CD14-positive monocyte (primary cell): ENCODE data around the gene RASSF4. TPM values are rescaled to one million over a fixed set of nuclear protein-coding genes. Genes with fewer than 3 reads are reported as not detected.

Source experiments
- DNase-seq, 3 donors: peaks; one replicate each; pipeline ENCODE4 v3.0.0-alpha.2; 2011 to 2022
- H2AFZ ChIP-seq: 2 replicates; pipeline ENCODE4 v1.6.0; 2012; ENCODE audit warnings: mild to moderate bottlenecking, low read depth, low read length, inconsistent platforms; ENCODE audit not compliant: insufficient read depth, poor library complexity, severe bottlenecking
- H3K27ac ChIP-seq, 2 donors: 1 replicate in 1 of 2; 2 replicates in 1 of 2; pipeline ENCODE4 v1.5.1; 2012 to 2013; ENCODE audit warnings: low read length in 2 of 2, control low read depth in 1 of 2, inconsistent platforms in 1 of 2, low read depth in 1 of 2, mild to moderate bottlenecking in 1 of 2
- H3K27me3 ChIP-seq, 2 donors: one replicate each; pipeline versions ENCODE4 v1.6.0 to v1.6.1; 2011 to 2013; ENCODE audit warnings: low read length in 2 of 2; ENCODE audit not compliant: control insufficient read depth in 2 of 2, insufficient read depth in 2 of 2
- H3K36me3 ChIP-seq, 2 donors: replicated peaks in 1 of 2; 1 replicate in 1 of 2; 2 replicates in 1 of 2; pipeline versions ENCODE4 v1.5.1 to v1.6.1; 2012 to 2013; ENCODE audit warnings: low read length in 2 of 2, control low read depth in 1 of 2, inconsistent platforms in 1 of 2, mild to moderate bottlenecking in 1 of 2; ENCODE audit not compliant: insufficient read depth in 2 of 2, control insufficient read depth in 1 of 2
- H3K4me1 ChIP-seq, 2 donors: 1 replicate in 1 of 2; 2 replicates in 1 of 2; pipeline versions ENCODE4 v1.5.1 to v1.6.1; 2012 to 2013; ENCODE audit warnings: low read length in 2 of 2, control low read depth in 1 of 2, inconsistent platforms in 1 of 2, mild to moderate bottlenecking in 1 of 2, moderate library complexity in 1 of 2; ENCODE audit not compliant: insufficient read depth in 2 of 2, control insufficient read depth in 1 of 2
- H3K4me2 ChIP-seq: replicated peaks from 2 replicates; pipeline ENCODE3; 2012; ENCODE audit warnings: low read length, moderate library complexity, mild to moderate bottlenecking; ENCODE audit not compliant: poor library complexity, severe bottlenecking; ENCODE audit errors: extremely low read depth
- H3K4me3 ChIP-seq, 3 experiments: fragments of 200-600 bp in 1 of 3; sonication (generic) in 1 of 3; replicated peaks in 1 of 3; 1 replicate in 2 of 3; 2 replicates in 1 of 3; pipeline ENCODE4 v1.5.1; 2011 to 2013; ENCODE audit warnings: low read length in 3 of 3, mild to moderate bottlenecking in 3 of 3, control low read depth in 2 of 3, low read depth in 2 of 3, inconsistent platforms in 1 of 3, moderate library complexity in 1 of 3
- H3K79me2 ChIP-seq: 2 replicates; pipeline ENCODE4 v1.6.0; 2012; ENCODE audit warnings: mild to moderate bottlenecking, control low read depth, inconsistent platforms, low read length, moderate library complexity; ENCODE audit not compliant: insufficient read depth
- H3K9ac ChIP-seq: 2 replicates; pipeline ENCODE4 v1.6.0; 2017; ENCODE audit warnings: low read length, mild to moderate bottlenecking; ENCODE audit not compliant: insufficient read depth, poor library complexity, severe bottlenecking
- H3K9me3 ChIP-seq, 2 donors: replicated peaks in 1 of 2; 1 replicate in 1 of 2; 2 replicates in 1 of 2; pipeline versions ENCODE4 v1.5.1 to v1.6.1; 2012 to 2013; ENCODE audit warnings: low read length in 2 of 2, control low read depth in 1 of 2; ENCODE audit not compliant: control insufficient read depth in 1 of 2, insufficient read depth in 1 of 2
- H4K20me1 ChIP-seq: 2 replicates; pipeline ENCODE4 v1.6.0; 2012; ENCODE audit warnings: mild to moderate bottlenecking, low read length, control low read depth, moderate library complexity; ENCODE audit not compliant: insufficient read depth
- H3K27ac Mint-ChIP-seq, 7 donors: one replicate each; pipeline ENCODE4 v1.8.0; 2020; ENCODE audit warnings: mild to moderate bottlenecking in 7 of 7, mixed read lengths in 7 of 7, moderate library complexity in 6 of 7, inconsistent platforms in 2 of 7
- H3K27me3 Mint-ChIP-seq, 3 donors: one replicate each; pipeline ENCODE4 v1.8.0; 2021 to 2022; ENCODE audit warnings: low read depth in 3 of 3, mild to moderate bottlenecking in 3 of 3, mixed read lengths in 3 of 3, moderate library complexity in 3 of 3, inconsistent platforms in 1 of 3
- H3K36me3 Mint-ChIP-seq, 2 donors: one replicate each; pipeline ENCODE4 v1.8.0; 2020; ENCODE audit warnings: mixed read lengths in 2 of 2, inconsistent platforms in 1 of 2, mild to moderate bottlenecking in 1 of 2
- H3K4me1 Mint-ChIP-seq: one replicate; pipeline ENCODE4 v1.8.0; 2020; ENCODE audit warnings: mild to moderate bottlenecking, mixed read lengths
- H3K4me3 Mint-ChIP-seq, 2 donors: one replicate each; pipeline ENCODE4 v1.8.0; 2020; ENCODE audit warnings: mild to moderate bottlenecking in 2 of 2, mixed read lengths in 2 of 2, moderate library complexity in 1 of 2
- H3K9me3 Mint-ChIP-seq, 7 donors: one replicate each; pipeline ENCODE4 v1.8.0; 2020 to 2022; ENCODE audit warnings: mixed read lengths in 7 of 7, mild to moderate bottlenecking in 6 of 7, moderate library complexity in 6 of 7, inconsistent platforms in 2 of 7
- WGBS: methylation state at CpG from one replicate; pipeline ENCODE4 v1.1.5; 2013; ENCODE audit warnings: missing lambda C conversion rate; ENCODE audit not compliant: insufficient coverage; 5-methylcytosine and 5-hydroxymethylcytosine counted together
- intact Hi-C, 2 donors: fragments of 100-400 bp; cut with micrococcal nuclease; formaldehyde crosslinking; loops; one replicate each; pipeline versions ENCODE4 v1.15.0 to v1.15.1; 2023
- polyA plus RNA-seq, 3 donors: library from polyadenylated mRNA; depleted of rRNA in 1 of 3; unstranded in 2 of 3; stranded (reverse) in 1 of 3; fragments of 300-500 nt in 2 of 3; fragments of >200 nt in 1 of 3; fragmentation: Illumina TruSeq in 2 of 3; gene quantifications; 1 replicate in 2 of 3; 2 replicates in 1 of 3; pipeline ENCODE4 v1.2.3, GENCODE V29; 2012 to 2021
- TF ChIP-seq, protein P1 (sequence below): fragments of 200-600 bp; IDR thresholded peaks from one replicate; pipeline ENCODE4 v1.8.0; 2022; ENCODE audit warnings: antibody characterized with exemption, mild to moderate bottlenecking

The RASSF4 gene
- polyA plus RNA-seq, 3 donors, result 117 to 290 (median 120) TPM

DNA sequence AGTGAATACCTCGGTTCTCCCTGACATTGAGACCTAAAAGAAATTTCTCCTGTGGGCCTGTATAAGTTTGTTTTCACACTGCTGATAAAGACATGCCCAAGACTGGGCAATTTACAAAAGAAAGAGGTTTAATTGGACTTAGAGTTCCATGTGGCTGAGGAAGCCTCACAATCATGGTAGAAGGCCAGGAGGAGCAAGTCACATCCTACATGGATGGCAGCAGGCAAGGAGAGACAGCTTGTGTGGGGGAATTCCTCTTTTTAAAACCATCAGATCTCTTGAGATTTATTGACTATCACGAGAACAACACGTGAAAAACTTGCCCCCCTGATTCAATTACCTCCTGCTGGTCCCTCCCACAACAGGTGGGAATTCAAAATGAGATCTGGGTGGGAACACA lies 41.8 kb upstream of the RASSF4 start:
- Histone ChIP-seq H4K20me1 (no peaks in the 10 kb centered on the region), H3K9me3 (no peaks in the 10 kb centered on the region), H3K4me2 (no peak overlapping the region), H3K27me3 (no peaks in the 10 kb centered on the region), H3K79me2 (no peaks in the 10 kb centered on the region), H3K9ac (no peak overlapping the region), H3K27ac (no peak overlapping the region), H3K4me3 (no peak overlapping the region), H3K4me1 (peaks cover 21 to 31% of the 10 kb centered on the region in 2 donors), H3K36me3 (no peaks in the 10 kb centered on the region), H2AFZ (no peak overlapping the region)
- H3K27me3 Mint-ChIP-seq, result peaks cover 0 to 3% (median 0%) of the 10 kb centered on the region in 3 donors
- peaks cover 0 to 3% of the 10 kb centered on the region in 2 donors for H3K36me3 Mint-ChIP-seq
- WGBS, result no CpG with 5 or more reads among the region's 3 CpGs
- H3K4me1 Mint-ChIP-seq, result peaks cover 34% of the 10 kb centered on the region
- peaks cover 0 to 9% (median 8%) of the 10 kb centered on the region in 7 donors for H3K9me3 Mint-ChIP-seq
- no peak overlapping the region for H3K4me3 Mint-ChIP-seq
- H3K27ac Mint-ChIP-seq, result no peak overlapping the region
- DNase-seq, result no peak
- intact Hi-C loops, result no loop called here
- TF ChIP-seq, protein P1, sequence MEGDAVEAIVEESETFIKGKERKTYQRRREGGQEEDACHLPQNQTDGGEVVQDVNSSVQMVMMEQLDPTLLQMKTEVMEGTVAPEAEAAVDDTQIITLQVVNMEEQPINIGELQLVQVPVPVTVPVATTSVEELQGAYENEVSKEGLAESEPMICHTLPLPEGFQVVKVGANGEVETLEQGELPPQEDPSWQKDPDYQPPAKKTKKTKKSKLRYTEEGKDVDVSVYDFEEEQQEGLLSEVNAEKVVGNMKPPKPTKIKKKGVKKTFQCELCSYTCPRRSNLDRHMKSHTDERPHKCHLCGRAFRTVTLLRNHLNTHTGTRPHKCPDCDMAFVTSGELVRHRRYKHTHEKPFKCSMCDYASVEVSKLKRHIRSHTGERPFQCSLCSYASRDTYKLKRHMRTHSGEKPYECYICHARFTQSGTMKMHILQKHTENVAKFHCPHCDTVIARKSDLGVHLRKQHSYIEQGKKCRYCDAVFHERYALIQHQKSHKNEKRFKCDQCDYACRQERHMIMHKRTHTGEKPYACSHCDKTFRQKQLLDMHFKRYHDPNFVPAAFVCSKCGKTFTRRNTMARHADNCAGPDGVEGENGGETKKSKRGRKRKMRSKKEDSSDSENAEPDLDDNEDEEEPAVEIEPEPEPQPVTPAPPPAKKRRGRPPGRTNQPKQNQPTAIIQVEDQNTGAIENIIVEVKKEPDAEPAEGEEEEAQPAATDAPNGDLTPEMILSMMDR, result no peak

DNA sequence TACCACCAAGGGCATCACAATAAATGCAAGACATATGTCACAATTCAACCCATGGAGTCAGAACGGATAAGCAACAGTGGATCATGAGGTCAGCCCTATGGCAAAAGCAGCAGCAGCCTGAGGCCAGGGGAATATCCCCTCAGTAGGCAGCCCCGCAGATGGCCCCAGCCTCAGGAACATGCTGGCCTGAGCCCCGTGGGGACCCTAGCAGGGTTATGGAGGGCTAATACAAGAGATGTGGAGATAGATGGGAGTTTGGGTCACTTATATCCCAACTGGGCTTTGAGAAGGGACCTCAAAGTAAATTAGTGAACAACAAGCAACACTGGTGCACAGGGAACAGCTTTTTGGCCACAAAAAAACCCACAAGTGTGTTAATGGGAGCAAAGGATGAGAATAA lies 39.4 kb upstream of the RASSF4 start:
- H3K27ac Mint-ChIP-seq, result no peak overlapping the region
- WGBS, result 100% methylated on average over 2 of the region's 3 CpGs

More for the DNA sequence above, 39.4 kb upstream of the RASSF4 start:
- DNase-seq, result no peak
- H2AFZ ChIP-seq, result no peak overlapping the region
- intact Hi-C loops, result no loop called here
- no peaks in the 10 kb centered on the region for H3K36me3 ChIP-seq
- TF ChIP-seq, protein P1, result no peak
- no peak overlapping the region for H3K4me2 ChIP-seq
- H3K27me3 ChIP-seq, result no peaks in the 10 kb centered on the region
- Mint-ChIP-seq H3K36me3 (peaks cover 0 to 3% of the 10 kb centered on the region in 2 donors), H3K27me3 (peaks cover 0 to 3% (median 0%) of the 10 kb centered on the region in 3 donors), H3K4me1 (peaks cover 10% of the 10 kb centered on the region), H3K9me3 (peaks cover 0 to 9% (median 8%) of the 10 kb centered on the region in 7 donors), H3K4me3 (no peak overlapping the region)
- H3K79me2 ChIP-seq, result no peaks in the 10 kb centered on the region
- peaks cover 0 to 7% of the 10 kb centered on the region in 2 donors for H3K4me1 ChIP-seq
- no peak overlapping the region for H3K9ac ChIP-seq
- H3K9me3 ChIP-seq, result no peaks in the 10 kb centered on the region
- no peak overlapping the region for H3K27ac ChIP-seq
- no peak overlapping the region for H3K4me3 ChIP-seq
- H4K20me1 ChIP-seq, result no peaks in the 10 kb centered on the region
